ENCODE data around the gene CD1B.
"Not testable (repeated sequence)": the region's sequence is repeated elsewhere in the genome, so short reads cannot be mapped to it uniquely, and the experiment has no call there.

The CD1B gene

GRCh38 chr1:158285756-158286241, 45.5 kb downstream of the CD1B start:
- no peaks in the 10 kb centered on the region for H3K36me3 ChIP-seq
- H3K4me3 ChIP-seq (ENCODE audit: low read depth, low read length): no peak overlapping the region
- no peak for DNase-seq
- H3K9me3 ChIP-seq: no peaks in the 10 kb centered on the region
- no peak for TF ChIP-seq CTCF (IDR thresholded peaks at IDR 0.05; ENCODE audit: low read depth, low read length)
- no peaks in the 10 kb centered on the region for H3K27me3 ChIP-seq
- H3K4me1 ChIP-seq: no peaks in the 10 kb centered on the region

- Histone ChIP-seq H3K4me3 (ENCODE audit: low read depth, low read length) (no peak overlapping the region), H3K36me3 (no peaks in the 10 kb centered on the region), H3K27me3 (no peaks in the 10 kb centered on the region), H3K4me1 (no peaks in the 10 kb centered on the region), H3K9me3 (no peaks in the 10 kb centered on the region)
- DNase-seq: no peak
- TF ChIP-seq CTCF (IDR thresholded peaks at IDR 0.05; ENCODE audit: low read depth, low read length): no peak
These were observed 47.4 kb downstream of the CD1B start for GRCh38 chr1:158283965-158284364.

GRCh38 chr1:158282421-158282820, 48.9 kb downstream of the CD1B start:
- H3K27me3 ChIP-seq; H3K4me1 ChIP-seq; H3K9me3 ChIP-seq; DNase-seq; H3K36me3 ChIP-seq; H3K4me3 ChIP-seq (ENCODE audit: low read depth, low read length): not testable (repeated sequence)

Measured in BE2C (cell line).